ENCODE measurements around the gene KRTAP10-3. TPM values are rescaled to one million over a fixed set of nuclear protein-coding genes. Genes with fewer than 3 reads are reported as not detected.

KRTAP10-3 gene
- total RNA-seq, 2 donors from 2014 or later: not detected

DNA sequence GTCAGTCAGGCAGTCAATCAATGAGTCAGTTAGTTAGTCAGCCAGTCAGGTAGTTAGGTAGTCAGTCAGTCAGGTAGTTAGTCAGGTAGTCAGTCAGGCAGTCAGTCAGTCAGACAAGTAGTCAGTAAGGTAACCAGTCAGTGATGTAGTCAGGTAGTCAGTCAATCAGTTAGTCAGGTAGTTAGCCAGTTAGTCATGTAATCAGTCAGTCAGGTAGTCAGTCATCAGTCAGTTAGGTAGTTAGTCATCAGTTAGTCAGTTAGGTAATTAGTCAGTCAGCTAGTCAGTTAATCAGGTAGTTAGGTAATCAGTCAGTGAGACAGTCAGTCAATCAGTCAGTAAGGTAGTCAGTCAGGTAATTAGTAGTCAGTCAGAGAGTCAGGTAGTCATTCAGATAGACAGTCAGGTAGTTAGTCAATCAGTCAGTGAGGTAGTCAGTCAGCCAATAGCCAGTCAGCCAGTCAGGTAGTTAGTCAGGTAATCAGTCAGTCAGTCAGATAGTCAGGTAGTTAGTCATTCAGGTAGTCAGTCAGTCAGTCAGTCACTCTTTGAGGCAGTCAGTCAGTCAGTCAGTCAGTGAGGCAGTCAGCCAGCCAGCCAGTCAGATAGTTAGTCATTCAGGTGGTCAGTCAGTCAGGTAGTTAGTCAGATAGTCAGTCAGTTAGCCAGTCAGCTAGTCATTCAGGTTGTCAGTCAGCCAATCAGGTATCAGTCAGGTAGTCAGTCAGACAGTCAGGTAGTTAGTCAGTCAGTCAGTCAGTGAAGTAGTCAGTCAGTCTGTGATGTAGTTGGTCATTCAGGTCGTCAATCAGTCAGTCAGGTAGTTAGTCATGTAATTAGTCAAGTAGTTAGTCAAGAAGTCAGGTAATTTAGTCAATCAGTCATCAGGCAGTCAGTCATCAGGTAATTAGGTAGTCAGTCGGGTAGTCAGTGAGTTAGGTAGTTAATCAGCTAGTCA is 33.9 kb downstream of the KRTAP10-3 start:
- DNase-seq (no peak), ATAC-seq (no peak)
- intact Hi-C loops (cut with DNase I): no loop called here

DNA sequence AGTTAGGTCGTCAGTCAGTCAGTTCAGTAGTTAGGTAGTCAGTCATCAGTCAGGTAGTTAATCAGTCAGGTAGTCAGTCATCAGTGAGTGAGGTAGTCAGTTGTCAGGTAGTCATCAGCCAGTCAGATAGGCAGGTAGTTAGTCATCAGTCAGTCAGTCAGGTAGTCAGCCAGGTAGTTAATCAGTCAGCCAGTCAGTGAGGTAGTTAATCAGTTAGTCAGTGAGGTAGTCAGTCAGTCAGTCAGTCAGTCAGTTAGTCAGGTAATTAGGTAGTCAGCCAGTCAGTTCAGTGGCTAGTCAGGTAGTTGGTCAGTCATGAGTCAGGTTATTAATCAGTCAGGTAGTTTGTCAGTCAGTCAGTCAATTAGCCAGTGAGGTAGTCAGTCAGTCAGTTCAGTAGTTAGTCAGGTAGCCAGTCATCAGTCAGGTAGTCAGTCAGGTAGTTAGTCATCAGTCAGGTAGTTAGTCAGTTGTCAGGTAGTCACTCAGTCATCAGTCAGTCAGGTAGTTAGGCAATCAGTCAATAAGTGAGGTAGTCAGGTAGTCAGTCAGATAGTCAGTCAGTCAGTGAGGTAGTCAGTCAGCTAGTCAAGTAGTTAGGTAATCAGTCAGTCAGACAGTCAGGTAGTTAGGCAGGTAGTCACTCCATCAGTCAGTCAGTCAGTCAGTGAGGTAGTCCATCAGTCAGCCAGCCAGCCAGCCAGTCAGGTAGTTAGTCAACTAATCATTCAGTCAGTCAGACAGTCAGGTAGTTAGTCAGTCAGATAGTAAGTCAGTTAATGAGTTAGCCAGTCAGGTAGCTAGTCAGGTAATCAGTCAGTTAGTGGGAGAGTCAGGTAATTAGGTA is 34.8 kb downstream of the KRTAP10-3 start:
- ATAC-seq (no peak), DNase-seq (no peak)
- intact Hi-C loops (cut with DNase I): no loop called here

DNA sequence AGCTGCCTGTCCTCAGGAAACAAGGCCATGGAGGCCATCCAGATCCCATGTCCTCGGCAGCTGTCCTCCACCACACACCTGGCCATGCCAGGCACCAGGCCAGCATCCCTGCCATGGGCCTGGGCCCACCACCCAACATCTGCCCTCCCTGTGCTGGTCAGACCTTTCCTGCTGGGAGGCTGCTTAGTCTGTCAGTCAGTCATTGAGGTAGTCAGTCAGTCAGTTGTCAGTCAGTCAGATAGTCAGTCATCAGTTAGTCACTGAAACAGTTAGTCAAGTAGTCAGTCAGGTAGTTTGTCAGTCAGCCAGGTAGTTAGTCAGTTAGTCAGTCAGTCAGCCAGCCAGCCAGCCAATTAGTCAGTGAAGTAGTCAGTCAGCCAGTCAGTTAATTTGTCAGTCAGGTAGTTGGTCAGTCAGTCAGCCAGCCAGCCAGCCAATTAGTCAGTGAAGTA is 35.8 kb downstream of the KRTAP10-3 start:
- DNase-seq (no peak), ATAC-seq (no peak)
- intact Hi-C loops (cut with DNase I): no loop called here

DNA sequence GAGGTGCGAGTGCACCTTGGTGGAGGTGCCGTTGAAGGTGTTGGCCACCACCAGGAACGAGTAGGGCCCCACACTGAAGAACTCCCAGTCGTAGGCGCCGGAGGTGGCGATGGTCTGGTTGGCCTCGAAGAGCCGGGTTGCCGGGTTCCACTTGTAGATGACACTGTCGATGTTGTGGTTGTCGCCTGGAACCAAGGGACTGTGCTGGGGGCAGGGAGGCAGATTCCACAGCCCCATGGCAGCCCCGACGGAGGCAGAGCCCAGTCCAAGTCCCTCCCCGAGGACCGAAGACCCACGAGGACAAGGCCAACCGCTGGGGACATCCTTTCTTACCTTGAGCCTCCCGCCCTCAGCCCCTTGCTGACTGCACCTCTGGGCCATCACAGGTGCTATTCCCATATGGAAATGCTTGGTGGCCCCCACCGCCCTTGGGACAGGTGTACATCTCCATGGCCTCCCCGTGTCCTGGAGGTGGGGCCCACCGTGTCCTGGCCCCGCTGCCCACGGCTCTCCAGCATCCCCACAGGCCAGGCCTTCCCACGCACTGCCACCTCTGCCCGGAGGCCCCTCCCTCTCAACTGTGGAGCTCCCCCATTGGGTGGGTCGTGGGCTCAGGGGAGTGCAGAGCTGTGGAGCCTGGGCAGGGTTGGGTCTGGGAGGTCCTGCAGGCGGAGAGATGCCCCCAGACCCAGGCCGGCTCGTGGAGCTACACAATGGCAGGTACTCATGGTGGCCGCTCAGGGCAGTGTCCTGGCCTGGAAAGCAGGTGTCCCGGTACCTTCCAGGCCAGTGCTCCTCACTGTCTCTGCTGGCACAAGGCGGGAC is 36.5 kb downstream of the KRTAP10-3 start:
- ATAC-seq (no peak), DNase-seq (peak; percentile 10)
- intact Hi-C loops (cut with DNase I): no loop called here

DNA sequence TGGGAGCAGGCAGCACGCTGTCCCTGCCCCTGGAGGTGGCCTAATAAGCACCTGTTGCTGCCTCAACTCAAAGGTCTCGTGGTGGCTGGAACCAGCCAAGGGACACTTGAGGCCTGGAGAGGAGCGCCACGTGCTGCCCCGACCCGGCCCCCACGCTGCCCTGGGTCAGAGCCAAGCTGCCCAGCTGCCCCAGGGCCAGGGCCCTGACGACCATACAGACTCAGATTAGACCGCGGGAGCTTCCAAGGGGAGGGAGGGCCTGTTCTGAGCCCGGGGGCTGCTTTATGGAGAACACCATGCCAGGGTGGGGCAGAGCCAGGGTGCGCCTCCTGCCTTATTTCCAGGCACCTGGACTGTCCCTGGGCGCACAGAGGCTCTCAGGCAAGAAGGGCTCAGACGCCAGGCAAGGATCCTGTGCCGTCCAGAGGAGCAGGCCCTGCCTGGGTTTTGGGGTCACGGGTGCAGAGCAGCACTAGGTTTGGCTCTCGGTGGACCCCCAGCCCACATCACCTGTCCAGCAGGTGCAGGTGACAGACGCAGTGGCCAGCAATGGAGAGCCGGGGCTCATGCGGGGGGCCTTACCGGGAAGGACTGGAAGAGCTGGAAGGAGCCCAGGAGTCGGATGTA is 37.2 kb downstream of the KRTAP10-3 start:
- intact Hi-C loops (cut with DNase I): no loop called here
- ATAC-seq (no peak), DNase-seq (peak; percentile 11)

DNA sequence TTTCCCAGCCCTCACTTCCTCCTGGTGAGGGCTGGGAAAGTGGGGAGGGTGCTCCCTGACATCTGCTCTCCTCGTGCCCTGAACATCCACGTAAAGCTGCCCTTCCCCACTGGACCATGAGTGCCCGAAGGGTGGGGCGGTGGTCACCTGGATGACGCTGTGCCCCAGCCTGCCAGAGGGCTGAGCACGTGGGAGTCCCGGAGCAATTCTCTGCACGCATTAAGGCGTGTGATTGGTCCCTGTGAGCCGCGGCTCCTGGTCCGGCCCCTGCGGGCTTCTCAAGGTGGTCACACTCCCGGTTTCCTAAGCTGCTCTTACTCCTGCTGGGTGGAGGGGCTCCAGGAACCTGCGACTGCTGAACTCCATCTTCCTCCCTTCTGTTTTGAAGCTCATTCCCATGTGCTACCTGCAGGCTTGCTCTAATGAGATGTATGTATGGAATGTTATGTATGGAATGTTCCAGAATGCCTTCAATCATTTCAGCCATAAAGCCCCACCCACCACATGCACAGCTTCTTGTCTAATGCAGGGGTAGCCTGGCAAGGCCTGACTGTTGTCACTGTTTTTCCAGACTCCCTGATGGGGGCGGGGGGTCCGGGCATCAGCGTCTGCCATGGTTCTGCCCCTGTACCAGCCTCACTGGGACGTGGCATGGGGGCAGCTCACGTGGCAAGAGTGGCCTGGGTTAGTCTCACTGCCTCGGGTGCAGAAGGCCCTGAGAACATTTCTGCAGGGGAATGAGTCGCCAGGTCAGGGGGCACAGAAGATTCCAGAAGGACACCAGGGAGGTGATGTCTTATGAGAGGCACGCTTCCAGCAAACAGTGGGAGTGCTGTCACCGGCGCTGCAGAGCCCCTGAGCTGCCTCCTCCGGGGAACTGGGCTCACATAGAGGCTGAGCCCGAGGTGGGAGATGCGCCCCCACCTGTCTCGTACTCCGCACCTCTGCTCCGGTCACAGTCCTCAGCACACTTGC is 38.0 kb downstream of the KRTAP10-3 start:
- ATAC-seq (no peak), DNase-seq (peak; percentile 9)

DNA sequence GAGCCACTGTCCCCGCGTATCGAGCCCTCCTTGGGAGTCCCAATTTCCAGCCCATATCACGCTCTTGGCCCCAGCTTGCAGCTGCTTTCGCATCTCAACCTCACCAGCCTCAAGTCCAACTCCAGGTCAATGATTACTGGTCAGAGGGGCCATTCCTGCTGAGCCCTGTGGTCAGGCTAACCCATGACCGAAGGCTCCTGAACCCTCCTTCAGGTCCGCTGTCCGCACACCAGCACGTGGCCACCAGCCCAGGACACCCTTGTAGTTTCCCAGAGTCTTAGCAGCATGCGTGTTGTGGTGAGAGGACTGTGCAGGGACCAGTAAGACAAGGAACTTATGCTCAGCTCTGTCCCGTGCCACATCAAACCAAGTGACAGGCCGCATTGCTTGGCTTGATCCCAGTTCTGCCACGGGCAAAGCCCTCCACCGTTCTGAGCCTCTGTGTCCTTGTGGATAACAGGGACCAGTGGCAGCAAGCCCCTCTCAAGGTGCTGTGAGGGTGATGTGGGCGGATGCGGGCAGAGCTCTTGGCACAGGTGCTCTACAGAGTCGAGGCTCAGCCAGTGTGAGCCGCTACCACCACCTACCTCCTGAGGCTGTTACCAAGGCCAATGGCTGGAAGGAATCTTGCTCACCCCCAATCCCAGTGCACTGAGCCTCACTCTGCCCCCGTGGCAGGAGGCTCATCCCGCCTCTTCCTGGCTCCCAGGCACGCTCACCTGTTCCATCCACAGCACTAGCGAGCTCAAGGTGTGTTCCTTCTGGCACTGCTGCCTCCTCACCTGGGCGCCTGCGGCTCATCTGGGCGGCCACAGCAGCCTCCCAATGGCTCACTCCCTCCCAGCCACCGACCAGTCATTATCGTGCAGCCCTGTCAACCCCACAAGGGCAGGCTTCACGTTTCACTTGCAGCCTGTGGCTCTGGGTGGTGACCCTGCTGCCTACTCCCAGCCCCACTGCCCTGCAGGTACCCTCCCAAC is 39.0 kb downstream of the KRTAP10-3 start:
- ATAC-seq (no peak), DNase-seq (peak; percentile 5)
- intact Hi-C loops (cut with DNase I): no loop called here

More for the DNA sequence above, 38.0 kb downstream of the KRTAP10-3 start:
- intact Hi-C loops (cut with DNase I): no loop called here

DNA sequence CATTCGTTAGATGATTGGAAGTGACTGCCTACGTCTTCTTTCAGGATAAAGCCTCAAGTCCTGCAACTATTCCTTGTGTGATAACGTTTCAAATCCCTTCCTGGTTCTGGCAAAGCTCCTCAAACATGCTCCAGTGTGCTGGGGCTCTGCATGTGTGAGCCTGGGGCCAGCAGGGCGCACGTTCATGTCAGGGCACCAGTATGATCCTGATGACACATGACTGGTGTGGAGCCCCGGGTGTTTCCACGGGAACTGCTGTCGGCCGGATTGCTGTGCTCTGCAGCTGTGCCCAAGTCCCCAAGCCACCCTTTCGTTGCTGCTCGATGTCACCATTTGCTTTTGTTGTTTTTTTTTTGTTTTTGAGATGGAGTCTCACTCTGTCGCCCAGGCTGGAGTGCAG is 39.9 kb downstream of the KRTAP10-3 start:
- peak; percentile 11 for DNase-seq
- ATAC-seq: no peak
- intact Hi-C loops (cut with DNase I): no loop called here

DNA sequence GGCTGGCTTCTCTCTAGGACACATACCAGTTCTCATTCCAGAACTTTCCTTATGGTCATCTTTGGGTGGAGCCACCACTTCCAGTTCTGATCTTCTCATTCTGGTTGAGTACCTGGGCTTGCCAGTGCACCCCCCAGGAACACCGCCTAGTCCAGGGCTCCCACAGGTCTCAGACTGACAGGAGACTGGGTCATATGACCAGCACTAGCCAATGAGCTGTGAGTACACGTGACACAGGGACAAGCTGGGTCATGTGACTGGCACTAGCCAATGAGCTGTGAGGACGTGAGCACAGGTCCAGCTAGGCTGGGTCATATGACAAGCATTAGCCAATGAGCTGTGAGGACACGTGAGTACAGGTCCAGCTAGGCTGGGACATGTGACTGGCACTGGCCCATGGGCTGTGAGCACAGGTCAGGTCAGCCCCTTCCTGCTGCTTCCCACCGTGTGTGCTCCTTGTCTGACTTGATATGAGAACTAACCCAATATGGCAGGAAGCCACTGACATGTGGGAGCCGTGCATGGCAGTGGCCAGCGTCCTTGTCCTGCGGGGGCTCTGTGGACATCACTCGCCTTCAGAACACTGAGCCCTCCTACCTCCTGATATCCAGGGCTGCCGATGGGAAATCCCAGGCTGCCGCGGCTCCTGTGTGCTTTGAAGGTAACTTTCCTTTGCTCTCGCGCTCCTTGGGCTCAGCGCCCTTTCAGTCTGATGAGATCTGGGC is 41.3 kb downstream of the KRTAP10-3 start:
- ATAC-seq (peak in 1 of 2 donors; percentile 31), DNase-seq (no peak)
- intact Hi-C loops (cut with DNase I): no loop called here

DNA sequence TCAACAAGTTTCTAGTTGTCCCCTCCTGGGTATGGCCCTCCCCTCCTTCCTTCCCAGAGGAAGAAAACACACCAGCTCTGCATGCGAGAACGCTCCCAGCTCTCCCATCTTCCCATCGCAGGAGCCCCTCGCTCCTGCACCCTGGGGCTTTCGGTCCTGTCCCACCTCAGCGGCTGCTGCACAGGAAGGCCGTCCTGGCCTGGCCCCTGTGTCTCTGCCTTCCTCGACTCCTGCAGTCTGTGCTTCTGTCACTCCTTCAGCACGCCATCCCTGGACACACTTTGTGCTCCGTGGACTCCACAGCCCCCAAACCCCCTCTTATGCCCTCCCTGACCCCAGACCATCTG is 41.8 kb downstream of the KRTAP10-3 start:
- intact Hi-C loops (cut with DNase I): no loop called here
- ATAC-seq (no peak), DNase-seq (no peak)

DNA sequence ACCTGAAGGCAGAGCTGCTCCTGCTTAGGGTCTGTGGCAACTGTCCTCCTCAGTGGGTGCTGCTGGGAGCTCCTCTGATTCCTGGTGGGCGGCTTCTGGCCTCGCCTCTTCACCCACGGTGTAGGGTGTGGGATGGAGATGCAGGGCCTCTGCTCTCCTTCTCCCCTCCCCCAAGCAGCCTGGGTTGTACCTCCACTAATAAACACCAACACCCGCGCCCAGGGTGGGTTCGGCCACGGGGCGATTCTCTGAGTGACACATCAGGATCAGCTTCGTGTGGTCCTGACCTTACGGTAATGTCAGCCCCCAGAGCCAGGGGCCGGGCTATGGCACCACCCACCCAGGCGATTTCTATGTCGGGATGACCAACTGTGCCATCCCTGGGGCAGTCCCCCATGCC is 42.3 kb downstream of the KRTAP10-3 start:
- ATAC-seq (no peak), DNase-seq (no peak)
- intact Hi-C loops (cut with DNase I): no loop called here

DNA sequence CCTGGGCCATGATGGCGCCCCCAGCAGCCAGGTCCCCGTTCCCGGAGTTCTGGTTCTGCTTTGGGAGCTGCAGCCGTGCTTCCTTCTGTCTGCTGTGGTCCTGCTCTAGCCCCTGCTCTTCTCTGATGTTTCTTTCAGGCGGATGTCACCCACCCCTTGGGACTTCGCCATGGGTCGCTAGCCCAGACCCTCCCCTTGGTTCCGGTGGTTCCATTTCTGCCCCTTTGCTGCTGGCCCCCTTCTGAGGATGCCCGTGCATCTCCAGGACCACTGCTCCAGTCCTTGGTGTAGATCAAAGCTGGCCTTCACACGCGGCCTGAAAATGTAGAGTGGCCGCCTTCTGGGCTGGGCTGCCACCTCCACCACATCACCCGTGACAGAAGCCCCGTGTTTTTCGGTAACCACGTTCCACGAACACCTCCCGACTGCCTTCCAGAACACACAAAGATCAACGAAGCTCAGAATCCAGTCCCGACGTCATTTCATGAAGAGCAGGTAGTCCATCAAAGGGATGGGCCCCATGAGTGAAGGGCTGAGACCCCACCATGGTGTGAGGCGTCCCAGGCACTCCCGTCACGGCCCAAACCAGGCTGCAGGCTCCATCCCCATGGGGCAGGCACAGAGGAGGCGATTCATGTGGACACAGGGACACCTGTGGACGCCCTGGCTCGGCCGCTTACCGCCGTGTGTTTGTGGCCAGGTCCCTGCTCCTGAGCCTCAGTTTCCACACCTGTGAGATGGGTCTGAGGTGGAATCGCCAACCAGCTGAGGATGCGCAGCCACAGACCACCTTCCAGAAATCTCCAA is 43.0 kb downstream of the KRTAP10-3 start:
- DNase-seq (no peak), ATAC-seq (no peak)
- intact Hi-C loops (cut with DNase I): no loop called here

DNA sequence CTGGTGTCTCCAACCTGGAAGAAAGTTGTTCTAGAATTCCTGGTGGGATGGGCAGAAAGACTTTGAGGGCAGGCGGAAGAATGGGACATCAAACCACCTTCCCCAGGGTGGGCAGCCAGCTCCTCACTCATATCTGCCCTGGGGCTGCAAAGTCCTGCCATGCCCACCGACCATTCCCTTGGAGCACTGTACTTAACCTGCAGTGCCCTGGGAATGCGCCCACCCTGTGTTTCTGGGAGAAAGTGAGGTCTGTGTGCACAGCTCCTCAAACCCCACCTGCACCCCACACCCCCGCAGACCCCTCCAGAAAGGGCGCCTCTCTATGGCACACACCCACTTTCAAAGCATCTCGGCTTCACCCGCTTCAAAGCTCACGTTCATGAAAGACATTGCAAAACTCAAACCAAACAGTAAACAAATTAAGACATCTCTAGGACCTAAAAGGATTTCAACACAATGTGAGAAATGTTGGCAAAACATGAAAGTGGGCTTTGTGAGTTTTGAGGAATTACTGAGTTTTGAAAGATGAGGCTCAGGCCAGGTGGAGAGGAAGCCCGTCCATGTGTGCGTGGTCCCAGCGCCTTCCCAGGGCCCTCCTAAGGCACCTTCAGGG is 43.7 kb downstream of the KRTAP10-3 start:
- ATAC-seq (no peak), DNase-seq (no peak)
- intact Hi-C loops (cut with DNase I): loop anchor here in 1 of 2 donors (5.0 kb wide), 1 partner anchor 227 kb away; no protein-coding TSS in a partner anchor

DNA sequence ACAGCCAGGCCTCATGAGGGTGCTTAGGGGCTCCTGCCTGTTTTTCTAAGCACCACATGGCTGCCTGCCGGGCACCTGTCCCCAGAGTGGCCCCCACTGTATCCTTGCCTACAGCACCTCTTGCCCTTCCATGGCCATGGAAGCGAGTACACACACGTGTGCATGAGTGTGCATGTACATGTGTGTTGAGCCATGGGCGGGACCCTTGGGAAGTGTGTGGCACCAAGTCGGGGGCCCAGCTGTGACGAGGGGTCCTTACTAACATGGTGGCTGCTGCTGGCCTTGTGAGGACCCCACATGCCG is 44.4 kb downstream of the KRTAP10-3 start:
- intact Hi-C loops (cut with DNase I): loop anchor here in 1 of 2 donors (5.0 kb wide), 1 partner anchor 228 kb away; no protein-coding TSS in a partner anchor
- no peak for DNase-seq
- ATAC-seq: no peak
